Measurements from ENCODE around the gene SOCS2. TPM values are rescaled to one million over a fixed set of nuclear protein-coding genes. Genes with fewer than 3 reads are reported as not detected.

The SOCS2 gene
- total RNA-seq, 1 donor from 2014 or later = 95.8 TPM

- DNase-seq (ENCODE audit: low spot score in 2 of 2) = peak; percentile 62 to 91
- peak overlapping the region; percentile 60 to 68 for H3K4me3 ChIP-seq
- no peaks in the 10 kb centered on the region for H3K36me3 ChIP-seq
- TF ChIP-seq CTCF (IDR thresholded peaks at IDR 0.05) = no peak
- H3K27me3 ChIP-seq = no peaks in the 10 kb centered on the region
- intact Hi-C loops (cut with DNase I) = loop anchor here (1.0 to 5.0 kb wide), 3 partner anchors 19 to 151 kb away; partner anchors contain the start of genes CRADD and SOCS2
- H3K9me3 ChIP-seq = no peaks in the 10 kb centered on the region
- H3K4me1 ChIP-seq = peaks cover 0 to 4% of the 10 kb centered on the region in 2 donors
- H3K27ac ChIP-seq = peak overlapping the region; percentile 56 to 62
Observed at GRCh38 chr12:93591137-93591868, 18.8 kb downstream of the SOCS2 start.

- Histone ChIP-seq H3K27me3 (no peaks in the 10 kb centered on the region), H3K4me3 (no peak overlapping the region), H3K27ac (peak overlapping the region; percentile 56 to 62), H3K4me1 (peaks cover 0 to 4% of the 10 kb centered on the region in 2 donors), H3K36me3 (no peaks in the 10 kb centered on the region), H3K9me3 (no peaks in the 10 kb centered on the region)
- no peak for DNase-seq (ENCODE audit: low spot score in 2 of 2)
- intact Hi-C loops (cut with DNase I) = loop anchor here (5.0 kb wide), 1 partner anchor 149 kb away; no protein-coding TSS in a partner anchor
- TF ChIP-seq CTCF (IDR thresholded peaks at IDR 0.05) = no peak
Observed at GRCh38 chr12:93592641-93593406, 20.3 kb downstream of the SOCS2 start.

- intact Hi-C loops (cut with DNase I) = loop anchor here (5.0 kb wide), 1 partner anchor 148 kb away; no protein-coding TSS in a partner anchor
- Histone ChIP-seq H3K27ac (peak overlapping the region; percentile 46 to 56), H3K9me3 (no peaks in the 10 kb centered on the region), H3K4me3 (peak overlapping the region in 1 of 2 donors; percentile 33), H3K36me3 (no peaks in the 10 kb centered on the region), H3K4me1 (peaks cover 0 to 4% of the 10 kb centered on the region in 2 donors), H3K27me3 (no peaks in the 10 kb centered on the region)
- DNase-seq (ENCODE audit: low spot score in 2 of 2) = no peak
- TF ChIP-seq CTCF (IDR thresholded peaks at IDR 0.05) = no peak
Observed at GRCh38 chr12:93593843-93594242, 21.4 kb downstream of the SOCS2 start.

GRCh38 chr12:93594766-93595311, 22.4 kb downstream of the SOCS2 start:
- intact Hi-C loops (cut with DNase I) = loop anchor here (5.0 kb wide), 1 partner anchor 147 kb away; no protein-coding TSS in a partner anchor
- H3K36me3 ChIP-seq = no peaks in the 10 kb centered on the region
- H3K4me1 ChIP-seq = peaks cover 0 to 4% of the 10 kb centered on the region in 2 donors
- TF ChIP-seq CTCF (IDR thresholded peaks at IDR 0.05) = no peak
- no peaks in the 10 kb centered on the region for H3K27me3 ChIP-seq
- peak overlapping the region; percentile 39 to 46 for H3K27ac ChIP-seq
- DNase-seq (ENCODE audit: low spot score in 2 of 2) = no peak
- H3K9me3 ChIP-seq = no peaks in the 10 kb centered on the region
- peak overlapping the region; percentile 33 for H3K4me3 ChIP-seq

- peak overlapping the region in 1 of 2 donors; percentile 39 for H3K27ac ChIP-seq
- intact Hi-C loops (cut with DNase I) = no loop called here
Observed at GRCh38 chr12:93595351-93595750, 22.9 kb downstream of the SOCS2 start.

More at GRCh38 chr12:93595351-93595750, 22.9 kb downstream of the SOCS2 start:
- Histone ChIP-seq H3K4me3 (peak overlapping the region; percentile 33), H3K9me3 (no peaks in the 10 kb centered on the region), H3K36me3 (no peaks in the 10 kb centered on the region), H3K4me1 (peaks cover 0 to 4% of the 10 kb centered on the region in 2 donors), H3K27me3 (no peaks in the 10 kb centered on the region)
- no peak for DNase-seq (ENCODE audit: low spot score in 2 of 2)
- TF ChIP-seq CTCF (IDR thresholded peaks at IDR 0.05) = no peak
